WTC11 (cell line): ENCODE results near the gene IMMT. TPM values are rescaled to one million over a fixed set of nuclear protein-coding genes. Genes with fewer than 3 reads are reported as not detected.

ENCODE experiments used
- ATAC-seq: fragments of 200-7000 bp; cut with Tn5 transposase; 2 replicates; pipeline ENCODE4 v1.10.0; 2021; ENCODE audit warnings: mild to moderate bottlenecking, moderate library complexity
- CTCF ChIA-PET: fragments of 300-600 bp; sonication (Branson Sonifier 250); formaldehyde crosslinking; loops from one replicate; lab custom pipeline; 2021; ENCODE audit warnings: antibody characterized with exemption; lab: Charles Lee
- POLR2A ChIA-PET: fragments of 350-600 bp; sonication (Branson Sonifier 250); formaldehyde crosslinking; loops from one replicate; lab custom pipeline; 2021; ENCODE audit warnings: antibody characterized with exemption; lab: Charles Lee
- DNase-seq: peaks from one replicate; pipeline ENCODE4 v3.0.0; 2021; ENCODE audit warnings: low spot score
- H3K27ac Mint-ChIP-seq: 2 replicates; pipeline ENCODE4 v1.8.0; 2021; ENCODE audit warnings: mixed read lengths
- H3K27me3 Mint-ChIP-seq: 2 replicates; pipeline ENCODE4 v1.8.0; 2021; ENCODE audit warnings: low read depth, mild to moderate bottlenecking, moderate library complexity, mixed read lengths
- H3K36me3 Mint-ChIP-seq: 2 replicates; pipeline ENCODE4 v1.8.0; 2021; ENCODE audit warnings: mixed read lengths
- H3K4me1 Mint-ChIP-seq: 2 replicates; pipeline ENCODE4 v1.8.0; 2022; ENCODE audit warnings: mixed read lengths
- H3K4me3 Mint-ChIP-seq: 2 replicates; pipeline ENCODE4 v1.8.0; 2021; ENCODE audit warnings: mild to moderate bottlenecking, moderate library complexity, mixed read lengths
- H3K9me3 Mint-ChIP-seq: 2 replicates; pipeline ENCODE4 v1.8.0; 2021; ENCODE audit warnings: mixed read lengths
- ATF1 ChIP-seq: sonication (generic); formaldehyde crosslinking; IDR thresholded peaks from 2 replicates; pipeline ENCODE4 v1.8.1; 2023; ENCODE audit warnings: mild to moderate bottlenecking, moderate library complexity, missing genetic modification reagents
- ATF3 ChIP-seq: sonication (generic); formaldehyde crosslinking; conservative IDR thresholded peaks from 2 replicates; pipeline ENCODE4 v1.8.1; 2022; ENCODE audit warnings: mild to moderate bottlenecking, missing genetic modification reagents
- CBFB ChIP-seq: sonication (generic); formaldehyde crosslinking; IDR thresholded peaks from 2 replicates; pipeline ENCODE4 v1.8.1; 2022; ENCODE audit warnings: mild to moderate bottlenecking, low read depth, missing genetic modification reagents
- CDX4 ChIP-seq: fragments of 250-450 bp; sonication (Bioruptor Pico); IDR thresholded peaks from 2 replicates; pipeline ENCODE4 v1.9.0; 2021; ENCODE audit warnings: moderate library complexity, mild to moderate bottlenecking, inconsistent platforms, borderline replicate concordance
- CREB1 ChIP-seq: sonication (generic); formaldehyde crosslinking; IDR thresholded peaks from 2 replicates; pipeline ENCODE4 v1.8.0; 2023; ENCODE audit warnings: mild to moderate bottlenecking, missing genetic modification reagents
- EMX1 ChIP-seq: fragments of 250-450 bp; sonication (Bioruptor Pico); IDR thresholded peaks from 2 replicates; pipeline ENCODE4 v1.8.0; 2021; ENCODE audit warnings: mild to moderate bottlenecking
- ETV6 ChIP-seq: sonication (generic); formaldehyde crosslinking; IDR thresholded peaks from 2 replicates; pipeline ENCODE4 v1.8.1; 2022; ENCODE audit warnings: mild to moderate bottlenecking, missing genetic modification reagents
- GABPB1 ChIP-seq: sonication (generic); formaldehyde crosslinking; IDR thresholded peaks from 2 replicates; pipeline ENCODE4 v1.8.1; 2023; ENCODE audit warnings: mild to moderate bottlenecking, missing genetic modification reagents
- IRF2 ChIP-seq: sonication (generic); formaldehyde crosslinking; IDR thresholded peaks from 2 replicates; pipeline ENCODE4 v1.8.0; 2022; ENCODE audit warnings: low read depth, missing genetic modification reagents, borderline replicate concordance
- MYBL2 ChIP-seq: sonication (generic); formaldehyde crosslinking; IDR thresholded peaks from 2 replicates; pipeline ENCODE4 v1.8.1; 2023; ENCODE audit warnings: mild to moderate bottlenecking, moderate library complexity, missing genetic modification reagents
- NFYB ChIP-seq: sonication (generic); formaldehyde crosslinking; conservative IDR thresholded peaks from 2 replicates; pipeline ENCODE4 v1.8.0; 2022; ENCODE audit warnings: low read depth, missing genetic modification reagents
- NR3C1 ChIP-seq: sonication (generic); formaldehyde crosslinking; conservative IDR thresholded peaks from 2 replicates; pipeline ENCODE4 v1.8.1; 2023; ENCODE audit warnings: low read depth, mild to moderate bottlenecking, missing genetic modification reagents
- OVOL2 ChIP-seq: fragments of 250-450 bp; sonication (Bioruptor Pico); IDR thresholded peaks from 2 replicates; pipeline ENCODE4 v1.9.0; 2021; ENCODE audit warnings: mild to moderate bottlenecking, borderline replicate concordance
- RELA ChIP-seq: sonication (generic); formaldehyde crosslinking; IDR thresholded peaks from 2 replicates; pipeline ENCODE4 v1.8.1; 2022; ENCODE audit warnings: missing genetic modification reagents, mild to moderate bottlenecking, borderline replicate concordance
- SP1 ChIP-seq: sonication (generic); formaldehyde crosslinking; conservative IDR thresholded peaks from 2 replicates; pipeline ENCODE4 v1.8.1; 2022; ENCODE audit warnings: missing genetic modification reagents
- USF2 ChIP-seq: sonication (generic); formaldehyde crosslinking; IDR thresholded peaks from 2 replicates; pipeline ENCODE4 v1.8.1; 2023; ENCODE audit warnings: mild to moderate bottlenecking, missing genetic modification reagents, moderate library complexity
- ZMAT4 ChIP-seq: fragments of 250-450 bp; sonication (Bioruptor Pico); IDR thresholded peaks from 2 replicates; pipeline ENCODE4 v1.9.0; 2021; ENCODE audit warnings: mild to moderate bottlenecking
- ZNF263 ChIP-seq: sonication (generic); formaldehyde crosslinking; IDR thresholded peaks from 2 replicates; pipeline ENCODE4 v1.8.1; 2022; ENCODE audit warnings: low read depth, mild to moderate bottlenecking, moderate library complexity, missing genetic modification reagents
- ZNF317 ChIP-seq: sonication (generic); formaldehyde crosslinking; IDR thresholded peaks from 2 replicates; pipeline ENCODE4 v1.8.1; 2023; ENCODE audit warnings: low read depth, mild to moderate bottlenecking, moderate library complexity, missing genetic modification reagents, borderline replicate concordance
- ZNF425 ChIP-seq: fragments of 250-450 bp; sonication (Bioruptor Pico); conservative IDR thresholded peaks from 2 replicates; pipeline ENCODE4 v1.9.0; 2021; ENCODE audit warnings: mild to moderate bottlenecking
- ZNF532 ChIP-seq: fragments of 250-450 bp; sonication (Bioruptor Pico); IDR thresholded peaks from 2 replicates; pipeline ENCODE4 v1.9.0; 2021; ENCODE audit warnings: mild to moderate bottlenecking, borderline replicate concordance
- ZSCAN18 ChIP-seq: fragments of 250-450 bp; sonication (Bioruptor Pico); IDR thresholded peaks from 2 replicates; pipeline ENCODE4 v2.1.2; 2022; ENCODE audit warnings: mild to moderate bottlenecking, moderate library complexity
- total RNA-seq: library from RNA; stranded (reverse); gene quantifications from 3 replicates; pipeline ENCODE4 v1.2.3, GENCODE V29; 2021

IMMT gene
- total RNA-seq, 1 experiment from 2014 or later: 102 TPM

- no peak for DNase-seq
- peaks cover 22% of the 10 kb centered on the region for H3K4me1 Mint-ChIP-seq
Observed at GRCh38 chr2:86186431-86186830, 8.8 kb downstream of the IMMT start.

GRCh38 chr2:86185517-86186212, 9.6 kb downstream of the IMMT start:
- Mint-ChIP-seq H3K27ac (peak overlapping the region; percentile 25; the same call in 1 of the 2 replicates), H3K4me1 (peaks cover 22% of the 10 kb centered on the region), H3K27me3 (no peaks in the 10 kb centered on the region), H3K4me3 (no peak overlapping the region), H3K36me3 (peaks cover 8% of the 10 kb centered on the region; the same call in 1 of the 2 replicates), H3K9me3 (no peaks in the 10 kb centered on the region)
- ATAC-seq (no peak), DNase-seq (no peak)
- POLR2A ChIA-PET: interaction anchor here (0.9 kb wide), 1 partner anchor 10 kb away, joined by 3 read pairs; the partner anchor contains the start of gene IMMT
- no peak for TF ChIP-seq NR3C1 (CRISPR knock-in tag)
- no peak for TF ChIP-seq RELA (CRISPR knock-in tag)
- TF ChIP-seq MYBL2 (CRISPR knock-in tag): no peak
- TF ChIP-seq CREB1 (CRISPR knock-in tag): no peak
- TF ChIP-seq ETV6 (CRISPR knock-in tag): no peak
- no peak for TF ChIP-seq GABPB1 (CRISPR knock-in tag)
- TF ChIP-seq ZNF425 (CRISPR knock-in tag): no peak
- no peak for TF ChIP-seq EMX1
- CTCF ChIA-PET: no interaction called here

More at GRCh38 chr2:86186431-86186830, 8.8 kb downstream of the IMMT start:
- TF ChIP-seq CDX4 (no peak), NFYB (CRISPR knock-in tag) (no peak), CREB1 (CRISPR knock-in tag) (no peak), OVOL2 (CRISPR knock-in tag) (no peak), ZNF263 (CRISPR knock-in tag) (no peak), IRF2 (CRISPR knock-in tag) (no peak), ATF1 (CRISPR knock-in tag) (no peak)
- Mint-ChIP-seq H3K9me3 (no peaks in the 10 kb centered on the region), H3K36me3 (peaks cover 8% of the 10 kb centered on the region; the same call in 1 of the 2 replicates), H3K27ac (peak overlapping the region; percentile 80; the same call in 1 of the 2 replicates), H3K4me3 (no peak overlapping the region), H3K27me3 (no peaks in the 10 kb centered on the region)
- ATAC-seq: no peak
- ChIA-PET POLR2A (no interaction called here), CTCF (no interaction called here)

- Mint-ChIP-seq H3K27me3 (no peaks in the 10 kb centered on the region), H3K27ac (no peak overlapping the region), H3K9me3 (no peaks in the 10 kb centered on the region), H3K4me1 (no peaks in the 10 kb centered on the region), H3K36me3 (peaks cover 36% of the 10 kb centered on the region), H3K4me3 (no peak overlapping the region)
- ATAC-seq: no peak
- POLR2A ChIA-PET: interaction anchor here (1.3 kb wide), 1 partner anchor 19 kb away, joined by 6 read pairs; the partner anchor contains the start of gene IMMT
- CTCF ChIA-PET: interaction anchor here (1.5 kb wide), 1 partner anchor 44 kb away, joined by 3 read pairs; no protein-coding TSS in a partner anchor
- no peak for DNase-seq
- no peak for TF ChIP-seq ZSCAN18 (CRISPR knock-in tag)
- TF ChIP-seq ZMAT4 (CRISPR knock-in tag): no peak
- no peak for TF ChIP-seq CBFB (CRISPR knock-in tag)
- TF ChIP-seq ZNF317 (CRISPR knock-in tag): no peak
- TF ChIP-seq SP1 (CRISPR knock-in tag): no peak
- no peak for TF ChIP-seq USF2 (CRISPR knock-in tag)
- no peak for TF ChIP-seq ATF3 (CRISPR knock-in tag)
- TF ChIP-seq ZNF532 (CRISPR knock-in tag): no peak
Observed at GRCh38 chr2:86176597-86176996, 18.7 kb downstream of the IMMT start.
